H9 (cell line): Measurements from ENCODE around the gene USB1. TPM values are rescaled to one million over a fixed set of nuclear protein-coding genes. Genes with fewer than 3 reads are reported as not detected.

Experiments
- DNase-seq: peaks from one replicate; pipeline ENCODE4 v3.0.0-alpha.2; 2017
- H2AFZ ChIP-seq: one replicate; pipeline ENCODE4 v1.6.1; 2013; ENCODE audit warnings: mild to moderate bottlenecking, low read length, control low read depth, moderate library complexity
- H2AK5ac ChIP-seq: 2 replicates; pipeline ENCODE4 v1.6.1; 2013; ENCODE audit warnings: low read length, control low read depth, mixed read lengths; ENCODE audit not compliant: insufficient read length
- H2BK120ac ChIP-seq: one replicate; pipeline ENCODE4 v1.6.1; 2013; ENCODE audit warnings: low read depth, mild to moderate bottlenecking, low read length, control low read depth, inconsistent platforms; ENCODE audit not compliant: poor library complexity, severe bottlenecking
- H2BK12ac ChIP-seq: 2 replicates; pipeline ENCODE4 v1.6.1; 2013; ENCODE audit warnings: low read length, control low read depth, mixed read lengths, low read depth; ENCODE audit not compliant: insufficient read length
- H2BK15ac ChIP-seq: 2 replicates; pipeline ENCODE4 v1.6.1; 2013; ENCODE audit warnings: low read depth, low read length, control low read depth
- H2BK20ac ChIP-seq: one replicate; pipeline ENCODE4 v1.6.1; 2013; ENCODE audit warnings: low read depth, mild to moderate bottlenecking, low read length, control low read depth, inconsistent platforms; ENCODE audit not compliant: poor library complexity, severe bottlenecking
- H2BK5ac ChIP-seq: 2 replicates; pipeline ENCODE4 v1.6.1; 2013; ENCODE audit warnings: low read length, control low read depth, mixed read lengths; ENCODE audit not compliant: insufficient read length
- H3K14ac ChIP-seq: 2 replicates; pipeline ENCODE4 v1.6.1; 2013; ENCODE audit warnings: low read length, control low read depth; ENCODE audit not compliant: insufficient read depth
- H3K18ac ChIP-seq: 2 replicates; pipeline ENCODE4 v1.6.1; 2013; ENCODE audit warnings: low read depth, mild to moderate bottlenecking, mixed read lengths, low read length, control low read depth; ENCODE audit not compliant: insufficient read length
- H3K23ac ChIP-seq: 2 replicates; pipeline ENCODE4 v1.6.1; 2013; ENCODE audit warnings: low read length, control low read depth, mixed read lengths, low read depth; ENCODE audit not compliant: insufficient read length
- H3K23me2 ChIP-seq: 2 replicates; pipeline ENCODE4 v1.6.1; 2013; ENCODE audit warnings: low read depth, mild to moderate bottlenecking, mixed read lengths, low read length, control low read depth; ENCODE audit not compliant: insufficient read length, poor library complexity, severe bottlenecking
- H3K27ac ChIP-seq: 2 replicates; pipeline ENCODE4 v1.5.1; 2013; ENCODE audit warnings: low read length, control low read depth, mixed read lengths, low read depth; ENCODE audit not compliant: insufficient read length
- H3K27me3 ChIP-seq: 2 replicates; pipeline ENCODE4 v1.6.1; 2013; ENCODE audit warnings: low read length, control low read depth, inconsistent platforms; ENCODE audit not compliant: insufficient read depth
- H3K4ac ChIP-seq: 2 replicates; pipeline ENCODE4 v1.6.1; 2013; ENCODE audit warnings: low read depth, mild to moderate bottlenecking, control low read depth, inconsistent platforms, low read length, moderate library complexity
- H3K4me1 ChIP-seq: 2 replicates; pipeline ENCODE4 v1.6.1; 2013; ENCODE audit warnings: low read length, control low read depth, inconsistent platforms; ENCODE audit not compliant: insufficient read depth
- H3K4me2 ChIP-seq: 2 replicates; pipeline ENCODE4 v1.6.1; 2013; ENCODE audit warnings: low read length, control low read depth, mixed read lengths; ENCODE audit not compliant: insufficient read length, insufficient read depth
- H3K56ac ChIP-seq: 2 replicates; pipeline ENCODE4 v1.6.1; 2013; ENCODE audit warnings: low read depth, mild to moderate bottlenecking, mixed read lengths, low read length, control low read depth; ENCODE audit not compliant: insufficient read length
- H3K79me1 ChIP-seq: 2 replicates; pipeline ENCODE4 v1.6.1; 2013; ENCODE audit warnings: low read depth, mild to moderate bottlenecking, moderate library complexity, low read length, control low read depth, inconsistent platforms; ENCODE audit not compliant: insufficient read depth, poor library complexity, severe bottlenecking
- H3K79me2 ChIP-seq: 2 replicates; pipeline ENCODE4 v1.6.1; 2013; ENCODE audit warnings: low read length, control low read depth, inconsistent platforms; ENCODE audit not compliant: insufficient read depth
- H3K9ac ChIP-seq: 2 replicates; pipeline ENCODE4 v1.6.1; 2013; ENCODE audit warnings: low read length, control low read depth, mixed read lengths; ENCODE audit not compliant: insufficient read length; ENCODE audit errors: extremely low read depth
- H3K9me3 ChIP-seq: one replicate; pipeline ENCODE4 v1.6.1; 2013; ENCODE audit warnings: low read depth, low read length, inconsistent platforms; ENCODE audit not compliant: control insufficient read depth
- H3T11ph ChIP-seq: one replicate; pipeline ENCODE4 v1.6.1; 2013; ENCODE audit warnings: mild to moderate bottlenecking, low read length, control low read depth, inconsistent platforms
- H4K20me1 ChIP-seq: one replicate; pipeline ENCODE4 v1.6.1; 2013; ENCODE audit not compliant: control insufficient read depth, insufficient read length, insufficient read depth
- H4K5ac ChIP-seq: 2 replicates; pipeline ENCODE4 v1.6.1; 2013; ENCODE audit warnings: low read depth, mild to moderate bottlenecking, mixed read lengths, low read length, control low read depth; ENCODE audit not compliant: insufficient read length
- H4K8ac ChIP-seq: replicated peaks from 2 replicates; pipeline ENCODE4 v1.6.1; 2013; ENCODE audit warnings: low read length, control low read depth, mixed read lengths, low read depth; ENCODE audit not compliant: insufficient read length
- H4K91ac ChIP-seq: 2 replicates; pipeline ENCODE4 v1.6.1; 2013; ENCODE audit warnings: low read depth, mild to moderate bottlenecking, moderate library complexity, mixed read lengths, low read length, control low read depth; ENCODE audit not compliant: insufficient read length
- H3K27ac Mint-ChIP-seq, 3 experiments: 2 replicates in 2 of 3; 3 replicates in 1 of 3; pipeline ENCODE4 v1.8.0; 2020 to 2021; ENCODE audit warnings: mixed read lengths in 3 of 3, mild to moderate bottlenecking in 1 of 3, moderate library complexity in 1 of 3
- H3K27me3 Mint-ChIP-seq: 2 replicates; pipeline ENCODE4 v1.8.0; 2021; ENCODE audit warnings: low read depth, mild to moderate bottlenecking, moderate library complexity, mixed read lengths
- H3K36me3 Mint-ChIP-seq, 3 experiments: 2 replicates in 2 of 3; 3 replicates in 1 of 3; pipeline ENCODE4 v1.8.0; 2020 to 2021; ENCODE audit warnings: low read depth in 3 of 3, mixed read lengths in 3 of 3; ENCODE audit not compliant: insufficient read depth in 1 of 3
- H3K4me1 Mint-ChIP-seq, 2 experiments: 2 replicates each; pipeline ENCODE4 v1.8.0; 2020; ENCODE audit warnings: mixed read lengths in 2 of 2
- H3K4me3 Mint-ChIP-seq, 2 experiments: 2 replicates in 1 of 2; 3 replicates in 1 of 2; pipeline ENCODE4 v1.8.0; 2020 to 2021; ENCODE audit warnings: mild to moderate bottlenecking in 2 of 2, mixed read lengths in 2 of 2, moderate library complexity in 1 of 2
- H3K9me3 Mint-ChIP-seq, 2 experiments: 2 replicates in 1 of 2; 3 replicates in 1 of 2; pipeline ENCODE4 v1.8.0; 2020; ENCODE audit warnings: mild to moderate bottlenecking in 2 of 2, mixed read lengths in 2 of 2, moderate library complexity in 1 of 2
- WGBS: extraction: QIAGEN DNeasy Blood & Tissue Kit; methylation state at CpG from one replicate; pipeline ENCODE4 v1.1.7; 2013; ENCODE audit warnings: missing lambda C conversion rate, low lambda C conversion rate, mixed read lengths; ENCODE audit not compliant: insufficient read length; ENCODE audit errors: extremely low coverage; 5-methylcytosine and 5-hydroxymethylcytosine counted together
- total RNA-seq: library from RNA; stranded (reverse); gene quantifications from 2 replicates; pipeline ENCODE4 v1.2.1, GENCODE V29; 2021
- TF ChIP-seq, protein P1 (sequence below): fragments of 200-600 bp; sonication (generic); conservative IDR thresholded peaks from 3 replicates; pipeline ENCODE4 v1.8.0; 2021; ENCODE audit warnings: antibody characterized with exemption, mild to moderate bottlenecking

The USB1 gene
- total RNA-seq, 1 experiment from 2014 or later, result 65.0 TPM

DNA sequence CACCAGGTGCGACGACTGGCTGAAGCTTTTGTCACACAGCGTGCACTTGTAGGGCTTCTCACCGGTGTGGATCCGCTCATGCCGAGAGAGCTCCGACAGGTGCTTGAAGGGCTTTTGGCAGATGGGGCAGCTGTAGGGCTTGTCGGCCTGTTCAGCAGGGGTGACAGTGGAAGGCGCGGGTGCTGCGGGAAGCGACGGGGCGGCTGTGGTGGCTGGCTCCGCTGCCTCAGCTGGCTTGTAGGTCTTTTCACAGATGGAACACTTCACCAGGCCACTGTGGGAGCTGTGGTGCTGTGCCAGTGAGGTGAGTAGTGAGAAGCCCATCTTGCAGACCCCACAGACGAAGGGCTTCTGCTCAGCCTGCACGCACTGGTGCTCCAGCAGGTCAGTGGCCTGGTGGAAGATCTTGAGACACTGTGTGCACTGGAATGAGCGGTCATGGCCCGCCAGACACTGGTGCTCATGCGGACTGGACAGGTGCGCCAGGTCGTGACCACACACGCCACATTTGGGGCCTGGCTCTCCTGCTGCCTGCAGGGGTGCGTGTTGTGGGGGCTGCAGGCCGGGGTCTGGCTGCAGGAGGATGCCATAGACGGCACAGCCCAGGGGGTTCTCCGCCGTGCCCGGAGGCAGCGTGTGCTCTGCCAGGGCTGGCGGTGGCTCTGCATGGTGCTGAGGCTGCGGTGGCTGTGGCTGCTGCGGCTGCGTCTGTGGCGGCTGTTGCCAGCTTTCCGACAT, 3.5 kb upstream of the USB1 start:
- H3K27ac Mint-ChIP-seq, result no peak overlapping the region
- Histone ChIP-seq H3K9ac (no peak overlapping the region), H4K8ac (no peak overlapping the region), H2BK20ac (no peak overlapping the region), H3K4me2 (no peak overlapping the region), H2AK5ac (no peak overlapping the region), H3K27ac (no peak overlapping the region), H3K4ac (no peak overlapping the region), H2BK12ac (no peak overlapping the region), H2AFZ (no peak overlapping the region), H3K79me2 (no peaks in the 10 kb centered on the region; the same call in 1 of the 2 replicates), H3K79me1 (no peaks in the 10 kb centered on the region), H3K56ac (no peak overlapping the region), H3K27me3 (no peaks in the 10 kb centered on the region), H4K5ac (no peak overlapping the region), H2BK120ac (no peak overlapping the region), H3K9me3 (no peaks in the 10 kb centered on the region), H3K14ac (no peak overlapping the region), H2BK5ac (no peak overlapping the region), H3K23me2 (peaks cover 8% of the 10 kb centered on the region), H4K91ac (no peak overlapping the region), H4K20me1 (no peaks in the 10 kb centered on the region), H3K23ac (no peak overlapping the region), H2BK15ac (no peak overlapping the region), H3T11ph (no peak overlapping the region), H3K18ac (no peak overlapping the region), H3K4me1 (peaks cover 2% of the 10 kb centered on the region; the same call in 1 of the 2 replicates)
- no peak overlapping the region for H3K4me3 Mint-ChIP-seq
- H3K9me3 Mint-ChIP-seq, result no peaks in the 10 kb centered on the region
- TF ChIP-seq, protein P1, sequence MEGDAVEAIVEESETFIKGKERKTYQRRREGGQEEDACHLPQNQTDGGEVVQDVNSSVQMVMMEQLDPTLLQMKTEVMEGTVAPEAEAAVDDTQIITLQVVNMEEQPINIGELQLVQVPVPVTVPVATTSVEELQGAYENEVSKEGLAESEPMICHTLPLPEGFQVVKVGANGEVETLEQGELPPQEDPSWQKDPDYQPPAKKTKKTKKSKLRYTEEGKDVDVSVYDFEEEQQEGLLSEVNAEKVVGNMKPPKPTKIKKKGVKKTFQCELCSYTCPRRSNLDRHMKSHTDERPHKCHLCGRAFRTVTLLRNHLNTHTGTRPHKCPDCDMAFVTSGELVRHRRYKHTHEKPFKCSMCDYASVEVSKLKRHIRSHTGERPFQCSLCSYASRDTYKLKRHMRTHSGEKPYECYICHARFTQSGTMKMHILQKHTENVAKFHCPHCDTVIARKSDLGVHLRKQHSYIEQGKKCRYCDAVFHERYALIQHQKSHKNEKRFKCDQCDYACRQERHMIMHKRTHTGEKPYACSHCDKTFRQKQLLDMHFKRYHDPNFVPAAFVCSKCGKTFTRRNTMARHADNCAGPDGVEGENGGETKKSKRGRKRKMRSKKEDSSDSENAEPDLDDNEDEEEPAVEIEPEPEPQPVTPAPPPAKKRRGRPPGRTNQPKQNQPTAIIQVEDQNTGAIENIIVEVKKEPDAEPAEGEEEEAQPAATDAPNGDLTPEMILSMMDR, result no peak
- WGBS, result no CpG with 5 or more reads among the region's 36 CpGs
- no peak for DNase-seq
- H3K36me3 Mint-ChIP-seq, result peaks cover 4 to 20% (median 15%) of the 10 kb centered on the region in 3 experiments; a peak in 6 of 7 replicates
- peaks cover 22 to 24% of the 10 kb centered on the region in 2 experiments for H3K4me1 Mint-ChIP-seq
- H3K27me3 Mint-ChIP-seq, result no peaks in the 10 kb centered on the region; the same call in 1 of the 2 replicates
